Transverse colon (tissue), 4 donors: Measurements from ENCODE around the gene CCDC185. TPM values are rescaled to one million over a fixed set of nuclear protein-coding genes. Genes with fewer than 3 reads are reported as not detected.

Experiments used
- DNase-seq: peaks from one replicate; pipeline ENCODE4 v3.0.0-alpha.2; 2019
- H3K27ac ChIP-seq, 4 donors: fragments of 200-600 bp; sonication (generic); 2 replicates each; pipeline ENCODE4 v1.5.1; 2016 to 2018; ENCODE audit warnings: inconsistent platforms in 4 of 4
- H3K27me3 ChIP-seq: fragments of 200-600 bp; sonication (generic); 2 replicates; pipeline ENCODE4 v1.5.1; 2017; ENCODE audit warnings: inconsistent platforms
- H3K36me3 ChIP-seq, 4 donors: fragments of 200-600 bp; sonication (generic); 2 replicates each; pipeline ENCODE4 v1.5.1; 2017 to 2019; ENCODE audit warnings: inconsistent platforms in 4 of 4
- H3K4me1 ChIP-seq, 4 donors: fragments of 200-600 bp; sonication (generic); 2 replicates each; pipeline ENCODE4 v1.5.1; 2017 to 2020; ENCODE audit warnings: inconsistent platforms in 4 of 4
- H3K4me3 ChIP-seq, 4 donors: fragments of 200-600 bp; sonication (generic); 1 replicate in 1 of 4; 2 replicates in 3 of 4; pipeline versions ENCODE4 v1.5.1 to v1.6.1; 2017 to 2019; ENCODE audit warnings: inconsistent platforms in 4 of 4
- H3K9me3 ChIP-seq, 2 donors: fragments of 200-600 bp; sonication (generic); 2 replicates each; pipeline ENCODE4 v1.5.1; 2017 to 2019; ENCODE audit warnings: inconsistent platforms in 2 of 2
- CTCF ChIP-seq, 5 experiments: fragments of 200-600 bp in 3 of 5; fragments of 450-650 bp in 2 of 5; sonication (generic) in 3 of 5; IDR thresholded peaks; 1 replicate in 2 of 5; 2 replicates in 3 of 5; pipeline ENCODE4 v1.5.1; 2016 to 2017; ENCODE audit warnings: antibody characterized with exemption in 5 of 5, inconsistent platforms in 3 of 5, mild to moderate bottlenecking in 2 of 5, moderate library complexity in 1 of 5
- EP300 ChIP-seq: sonication (generic); formaldehyde crosslinking; IDR thresholded peaks from one replicate; pipeline ENCODE4 v1.6.1; 2017; ENCODE audit warnings: antibody characterized with exemption, low read depth
- POLR2A ChIP-seq: fragments of 450-650 bp; IDR thresholded peaks from one replicate; pipeline ENCODE4 v1.6.1; 2016; ENCODE audit warnings: antibody characterized with exemption, mild to moderate bottlenecking, moderate library complexity
- POLR2AphosphoS5 ChIP-seq, 3 donors: sonication (generic); formaldehyde crosslinking; IDR thresholded peaks; one replicate each; pipeline ENCODE4 v1.6.1; 2016; ENCODE audit warnings: antibody characterized with exemption in 3 of 3
- WGBS, 2 donors: methylation state at CpG; one replicate each; pipeline ENCODE4 v1.1.5; 2018; ENCODE audit warnings: low coverage in 1 of 2; 5-methylcytosine and 5-hydroxymethylcytosine counted together
- in situ Hi-C, 4 donors: fragments of 200-750 bp; cut with MboI; loops; one replicate each; pipeline versions ENCODE4 v1.15.0 to v1.15.1; 2017; ENCODE audit warnings: low sequenced_read_pairs in 3 of 4, low pct_ligation_motif_present in 1 of 4, low pct_unique_long_range_greater_than_20kb in 1 of 4
- intact Hi-C: fragments of 100-400 bp; cut with DNase I; formaldehyde crosslinking; loops from one replicate; pipeline ENCODE4 v1.15.1; 2023; ENCODE audit warnings: low total_unique reads
- total RNA-seq, 4 donors: library from RNA; depleted of rRNA; stranded (reverse); fragments of >200 nt; gene quantifications; one replicate each; pipeline ENCODE4 v1.1.0, GENCODE V29; 2016

Gene CCDC185
- total RNA-seq, 4 donors from 2014 or later = not detected

GRCh38 chr1:223346311-223346710 lies 46.9 kb upstream of the CCDC185 start:
- in situ Hi-C loops (no loop called here), intact Hi-C loops (no loop called here)
- TF ChIP-seq CTCF (IDR thresholded peaks at IDR 0.05) (no peak), POLR2A (no peak), POLR2AphosphoS5 (IDR thresholded peaks at IDR 0.05) (no peak), EP300 (no peak)
- Histone ChIP-seq H3K4me1 (no peaks in the 10 kb centered on the region), H3K9me3 (no peaks in the 10 kb centered on the region), H3K4me3 (no peak overlapping the region), H3K27ac (no peak overlapping the region), H3K27me3 (no peaks in the 10 kb centered on the region), H3K36me3 (no peaks in the 10 kb centered on the region)
- WGBS, 2 donors = 87 to 91% methylated on average over 4 of the region's 4 CpGs
- no peak for DNase-seq

GRCh38 chr1:223347583-223347982 lies 45.6 kb upstream of the CCDC185 start:
- Histone ChIP-seq H3K36me3 (no peaks in the 10 kb centered on the region), H3K4me3 (no peak overlapping the region), H3K27ac (no peak overlapping the region), H3K4me1 (no peaks in the 10 kb centered on the region), H3K9me3 (no peaks in the 10 kb centered on the region), H3K27me3 (peaks cover 9% of the 10 kb centered on the region)
- WGBS, 2 donors = 73 to 83% methylated on average over 4 of the region's 4 CpGs
- intact Hi-C loops = no loop called here
- DNase-seq = no peak
- no peak for TF ChIP-seq CTCF (IDR thresholded peaks at IDR 0.05)
- no peak for TF ChIP-seq EP300
- TF ChIP-seq POLR2A = no peak
- TF ChIP-seq POLR2AphosphoS5 (IDR thresholded peaks at IDR 0.05) = no peak
- in situ Hi-C loops = no loop called here

- Histone ChIP-seq H3K9me3 (no peaks in the 10 kb centered on the region), H3K27me3 (peaks cover 16% of the 10 kb centered on the region), H3K4me3 (no peak overlapping the region), H3K27ac (no peak overlapping the region), H3K36me3 (no peaks in the 10 kb centered on the region), H3K4me1 (no peaks in the 10 kb centered on the region)
- intact Hi-C loops (no loop called here), in situ Hi-C loops (no loop called here)
- WGBS, 2 donors = 68 to 93% methylated on average over 2 of the region's 2 CpGs
- TF ChIP-seq POLR2A = no peak
- no peak for DNase-seq
These were observed 44.8 kb upstream of the CCDC185 start for GRCh38 chr1:223348439-223348838.

- DNase-seq = no peak
- no peak overlapping the region for H3K4me3 ChIP-seq
- in situ Hi-C loops = no loop called here
- WGBS, 2 donors = 85 to 93% methylated on average over 3 of the region's 3 CpGs
- H3K4me1 ChIP-seq = no peaks in the 10 kb centered on the region
- no peaks in the 10 kb centered on the region for H3K36me3 ChIP-seq
- intact Hi-C loops = no loop called here
- no peak overlapping the region for H3K27ac ChIP-seq
- H3K9me3 ChIP-seq = no peaks in the 10 kb centered on the region
- H3K27me3 ChIP-seq = peaks cover 22% of the 10 kb centered on the region
- TF ChIP-seq POLR2A = no peak
- TF ChIP-seq CTCF (IDR thresholded peaks at IDR 0.05) = no peak
- no peak for TF ChIP-seq POLR2AphosphoS5 (IDR thresholded peaks at IDR 0.05)
- TF ChIP-seq EP300 = no peak
These were observed 44.0 kb upstream of the CCDC185 start for GRCh38 chr1:223349241-223349640.

- intact Hi-C loops (no loop called here), in situ Hi-C loops (no loop called here)
- H3K27ac ChIP-seq = no peak overlapping the region
- TF ChIP-seq EP300 (no peak), CTCF (IDR thresholded peaks at IDR 0.05) (no peak), POLR2A (no peak), POLR2AphosphoS5 (IDR thresholded peaks at IDR 0.05) (no peak)
- H3K4me1 ChIP-seq = no peaks in the 10 kb centered on the region
- no peak overlapping the region for H3K4me3 ChIP-seq
- no peak for DNase-seq
- no peaks in the 10 kb centered on the region for H3K36me3 ChIP-seq
- 78 to 81% methylated on average over 3 to 5 of the region's 5 CpGs for WGBS, 2 donors
- no peaks in the 10 kb centered on the region for H3K9me3 ChIP-seq
- H3K27me3 ChIP-seq = peaks cover 22% of the 10 kb centered on the region
These were observed 42.8 kb upstream of the CCDC185 start for GRCh38 chr1:223350361-223350908.
